ENCODE data around the gene PRR5L.
"Not testable (repeated sequence)": the region's sequence is repeated elsewhere in the genome, so short reads cannot be mapped to it uniquely, and the experiment has no call there.

Gene PRR5L

DNA sequence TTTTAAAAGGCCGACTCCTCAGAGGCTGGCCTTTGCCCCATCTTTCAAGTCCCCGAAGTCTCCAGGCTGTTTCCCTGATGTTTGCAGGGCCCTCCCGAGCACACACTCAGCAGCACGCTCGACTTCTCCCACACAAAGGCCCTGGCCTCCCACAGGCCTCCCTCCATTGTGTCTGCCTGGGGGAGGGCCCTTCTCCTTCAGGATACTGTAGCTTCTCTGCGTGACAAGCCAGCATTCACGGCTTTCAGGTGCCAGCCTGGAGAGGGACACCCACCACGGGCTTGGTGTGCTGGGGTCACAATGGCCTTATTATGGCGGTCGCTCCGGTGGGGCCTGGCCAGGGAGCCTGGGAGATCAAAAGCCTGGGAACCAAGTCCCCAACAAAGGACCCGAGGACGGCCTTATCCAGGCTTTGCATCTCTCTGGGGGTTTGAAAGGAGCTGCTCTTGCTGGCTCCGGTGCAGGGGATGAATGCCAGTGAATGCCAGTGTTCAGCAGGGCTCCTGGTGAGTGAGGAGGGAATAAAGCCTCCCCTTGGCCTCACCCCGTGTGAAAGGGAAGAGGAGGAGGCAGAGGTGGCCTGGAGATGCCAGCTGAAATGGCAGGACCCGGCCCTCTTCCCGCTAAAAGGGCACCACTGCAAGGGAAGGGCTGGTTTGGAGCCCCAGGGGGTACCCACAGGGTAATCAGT lies 159.0 kb downstream of the PRR5L start:
- DNase-seq (ENCODE audit: low read depth in 2 of 2, low spot score in 1 of 2) = no peak

DNA sequence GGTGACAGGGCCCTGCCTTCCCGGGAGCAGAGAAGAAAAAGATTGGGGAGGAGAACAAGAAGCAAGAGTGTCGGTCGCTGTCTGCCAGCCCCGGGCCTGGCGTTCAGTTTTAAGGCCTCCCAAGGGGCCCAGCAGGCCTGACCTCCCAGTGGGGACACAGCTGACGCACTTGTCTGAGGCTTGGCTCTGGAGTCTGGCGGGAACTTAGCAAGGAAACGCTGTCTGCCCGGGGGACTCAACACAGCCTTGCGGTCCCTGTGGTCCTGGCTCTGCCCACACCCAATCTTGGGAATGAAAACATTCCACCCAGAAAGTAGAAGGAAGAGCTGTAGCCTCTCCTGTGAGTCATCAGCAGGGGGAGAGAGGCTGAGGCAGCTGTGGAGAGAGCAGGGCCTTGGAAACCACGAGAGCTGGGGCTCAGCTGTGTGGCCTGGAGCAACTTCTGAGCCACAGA lies 159.6 kb downstream of the PRR5L start:
- DNase-seq (ENCODE audit: low read depth in 2 of 2, low spot score in 1 of 2) = no peak

DNA sequence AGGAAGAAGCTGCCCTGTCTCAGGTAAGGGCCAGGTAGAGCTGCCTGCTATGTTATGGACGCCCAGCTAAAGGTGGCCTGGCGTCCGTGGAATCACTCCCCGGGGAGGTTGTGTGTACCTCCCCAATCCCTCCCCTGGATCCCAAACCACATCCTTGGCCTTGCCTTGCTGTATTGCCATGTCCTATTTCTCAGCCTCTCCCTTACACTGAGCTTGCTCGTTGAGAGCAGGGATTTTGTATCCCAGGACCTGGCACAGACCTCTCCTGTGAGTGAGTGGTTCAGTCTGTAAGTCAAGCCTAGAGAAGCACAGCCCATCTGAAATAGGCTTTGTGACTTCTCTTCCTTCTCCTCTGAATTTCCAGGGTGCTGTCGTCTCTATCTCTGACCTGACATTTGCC lies 160.1 kb downstream of the PRR5L start:
- DNase-seq (ENCODE audit: low read depth in 2 of 2, low spot score in 1 of 2) = no peak

DNA sequence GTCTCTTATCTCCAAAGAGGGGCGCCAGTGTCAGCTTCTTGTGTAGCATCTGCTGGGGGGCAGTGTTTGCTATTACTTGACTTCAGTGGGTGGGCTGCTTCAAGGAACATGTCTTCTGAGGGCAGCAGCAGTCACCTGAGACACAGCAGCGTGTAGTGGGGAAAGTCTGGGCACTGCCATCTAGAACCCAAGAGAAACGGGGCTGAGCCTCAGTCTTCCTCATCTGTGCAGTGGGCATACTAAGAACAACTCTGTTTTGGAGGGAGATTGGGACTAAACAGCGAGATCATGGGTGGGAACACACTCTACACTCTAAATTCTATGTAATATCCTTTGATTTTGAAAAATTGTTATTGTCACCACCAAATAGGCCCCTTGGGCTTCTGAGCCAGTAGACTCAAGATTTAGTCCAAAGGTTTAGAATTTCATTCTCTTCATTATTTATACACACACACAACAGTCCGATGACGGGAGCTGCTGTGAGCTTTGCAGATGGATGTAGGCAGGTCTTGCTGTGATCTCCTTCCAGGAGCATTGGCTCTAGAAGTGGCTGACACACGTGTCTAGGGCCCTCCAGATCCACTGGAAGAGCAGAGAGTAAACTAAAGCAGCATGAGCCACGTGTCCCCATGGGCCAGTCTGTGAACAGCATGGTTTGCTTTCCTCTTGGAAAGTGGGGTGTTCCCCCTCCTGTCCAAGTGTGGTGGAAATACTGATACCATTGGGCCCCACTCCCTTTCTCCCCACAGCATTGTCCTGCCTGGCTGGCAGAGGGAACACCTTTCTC lies 162.2 kb downstream of the PRR5L start:
- DNase-seq (ENCODE audit: low read depth in 2 of 2, low spot score in 1 of 2) = no peak

DNA sequence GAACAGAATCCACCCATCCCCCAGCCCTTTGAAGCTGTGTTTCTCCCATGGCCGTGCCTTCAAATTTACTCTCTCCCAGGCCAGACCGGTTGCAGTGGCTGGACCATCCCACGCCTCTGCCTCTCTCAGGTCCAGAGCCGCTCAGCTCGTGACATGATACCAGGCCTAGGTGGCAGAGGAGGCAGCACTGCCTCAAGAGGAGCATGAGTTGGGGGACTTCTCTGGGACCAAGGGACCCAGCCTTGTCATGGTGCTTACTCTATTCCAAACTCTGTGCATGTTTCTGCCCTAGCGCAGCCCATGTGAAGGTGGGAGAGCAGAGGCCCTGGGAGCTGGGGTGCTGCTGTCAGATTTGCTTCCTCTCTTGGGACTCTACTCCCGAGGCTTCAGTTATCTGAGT lies 163.0 kb downstream of the PRR5L start:
- no peak for DNase-seq (ENCODE audit: low read depth in 2 of 2, low spot score in 1 of 2)

DNA sequence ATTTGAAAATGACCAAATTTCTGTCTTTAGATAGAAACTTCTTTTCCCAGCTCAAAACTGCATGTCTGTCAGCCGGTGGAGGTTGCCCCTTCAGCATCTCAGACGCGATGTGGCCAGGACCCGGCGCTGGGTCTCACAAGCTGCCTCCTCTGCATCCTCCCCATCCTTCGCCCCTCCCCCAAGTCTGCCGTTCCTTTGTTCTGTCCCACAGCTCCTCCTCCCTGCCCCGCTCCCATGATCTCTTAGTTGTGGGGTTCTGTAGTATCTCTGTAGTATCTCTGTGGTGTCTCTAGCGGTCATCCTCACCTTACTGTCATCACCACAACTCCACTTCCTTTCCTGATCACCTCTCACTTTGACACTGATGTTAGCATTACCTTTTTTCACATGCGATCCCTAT lies 164.1 kb downstream of the PRR5L start:
- DNase-seq (ENCODE audit: low read depth in 2 of 2, low spot score in 1 of 2) = no peak

DNA sequence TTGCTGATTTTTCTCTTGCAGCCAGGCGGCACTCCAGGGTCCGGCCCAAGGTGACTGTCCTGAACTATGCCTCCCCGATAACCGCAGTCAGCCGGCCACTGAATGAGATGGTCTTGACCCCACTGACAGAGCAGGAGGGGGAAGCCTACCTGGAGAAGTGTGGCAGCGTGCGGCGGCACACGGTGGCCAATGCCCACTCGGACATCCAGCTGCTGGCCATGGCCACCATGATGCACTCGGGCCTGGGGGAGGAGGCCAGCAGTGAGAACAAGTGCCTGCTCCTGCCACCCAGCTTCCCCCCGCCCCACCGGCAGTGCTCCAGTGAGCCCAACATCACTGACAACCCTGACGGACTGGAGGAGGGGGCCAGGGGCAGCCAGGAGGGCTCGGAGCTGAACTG lies 166.2 kb downstream of the PRR5L start:
- DNase-seq (ENCODE audit: low read depth in 2 of 2, low spot score in 1 of 2) = no peak

DNA sequence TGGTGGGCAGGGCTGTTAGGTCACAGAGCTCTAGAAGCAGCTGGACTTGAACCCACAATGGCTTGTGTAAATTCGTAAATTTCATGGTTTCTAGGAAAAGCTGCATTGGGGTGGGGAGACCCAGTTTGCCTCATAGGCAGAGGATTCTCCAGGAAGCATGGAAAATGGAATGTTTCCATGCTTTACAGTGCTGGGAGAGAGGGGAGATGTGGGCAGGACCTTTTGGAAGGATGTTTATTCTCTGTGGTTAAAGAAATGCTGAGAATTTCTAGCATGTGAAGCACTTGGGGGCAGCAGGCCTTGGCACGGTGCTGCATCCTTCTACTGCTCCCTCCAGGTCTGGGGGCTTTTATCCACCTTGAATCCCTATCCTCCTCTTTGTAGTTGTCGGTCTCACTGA lies 167.7 kb downstream of the PRR5L start:
- no peak for DNase-seq (ENCODE audit: low read depth in 2 of 2, low spot score in 1 of 2)

DNA sequence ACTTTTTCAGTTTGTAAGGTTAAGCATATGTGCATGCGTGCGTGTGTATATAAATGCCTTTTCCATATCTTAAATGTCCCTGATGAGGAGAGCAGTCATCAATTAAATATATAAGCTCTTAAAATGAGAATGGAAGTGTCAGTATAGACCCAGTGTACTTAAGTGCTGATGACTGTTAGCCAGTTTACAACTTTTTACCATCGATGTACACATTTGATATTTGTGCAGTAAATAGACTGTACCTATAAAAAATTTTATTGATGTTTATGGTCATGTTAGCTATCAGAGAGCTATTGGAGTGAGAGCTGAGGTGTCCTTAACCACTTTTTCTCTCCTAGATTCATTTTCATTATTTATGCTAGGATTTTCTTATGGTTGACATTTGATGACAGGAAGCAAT lies 168.6 kb downstream of the PRR5L start:
- DNase-seq (ENCODE audit: low read depth in 2 of 2, low spot score in 1 of 2) = no peak

DNA sequence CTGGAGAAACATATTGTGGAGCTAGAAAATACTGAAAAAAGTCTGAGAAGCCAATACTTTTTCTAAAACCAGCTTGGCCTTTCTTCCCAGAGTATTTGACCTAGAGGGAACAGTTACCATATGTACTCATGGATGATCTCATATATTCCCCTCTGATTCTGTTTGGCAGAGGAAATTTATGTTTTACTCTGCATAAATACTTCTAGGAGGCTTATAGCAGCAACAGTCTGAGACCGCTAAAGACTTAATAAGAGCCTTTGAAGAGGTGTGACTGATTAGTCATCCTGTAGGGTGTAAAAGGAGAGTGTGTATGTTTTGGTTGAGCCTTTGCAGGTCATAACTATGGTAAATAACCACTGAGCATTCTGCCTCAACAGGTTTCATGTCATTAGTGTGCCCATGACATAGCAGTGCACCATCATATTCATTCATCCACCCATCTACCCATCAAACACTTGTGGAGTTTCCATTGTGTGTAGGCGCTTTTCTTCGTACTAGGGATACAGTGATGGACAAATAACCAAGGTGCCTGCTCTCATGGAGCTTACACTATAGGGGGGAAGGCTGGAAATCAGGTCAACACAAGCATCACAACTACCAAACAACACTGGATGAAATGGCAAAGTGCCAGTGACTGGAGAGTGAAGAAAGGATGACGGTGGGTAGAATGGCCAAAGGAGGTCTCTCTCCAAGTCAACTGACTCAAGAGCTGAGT lies 169.5 kb downstream of the PRR5L start:
- DNase-seq (ENCODE audit: low read depth in 2 of 2, low spot score in 1 of 2) = no peak

DNA sequence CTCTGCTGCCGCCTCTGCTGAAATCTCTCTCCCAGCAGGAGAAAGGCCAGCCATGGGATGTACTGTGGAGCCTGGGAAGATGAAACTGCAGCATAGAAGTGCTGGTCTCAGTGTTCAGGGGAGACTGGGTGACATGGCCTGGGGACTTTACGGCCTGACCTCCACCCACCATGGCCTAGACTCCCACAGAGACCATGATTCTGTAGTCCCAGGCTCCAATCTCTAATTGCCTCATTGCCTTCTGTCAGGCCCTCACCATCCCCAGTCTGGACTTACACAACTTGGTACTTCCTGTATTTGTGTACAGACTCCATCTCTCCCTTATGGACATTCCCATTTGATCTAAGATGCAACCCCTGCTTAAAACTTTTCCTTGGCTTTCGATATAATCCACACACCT lies 170.9 kb downstream of the PRR5L start:
- DNase-seq (ENCODE audit: low read depth in 2 of 2, low spot score in 1 of 2) = no peak

DNA sequence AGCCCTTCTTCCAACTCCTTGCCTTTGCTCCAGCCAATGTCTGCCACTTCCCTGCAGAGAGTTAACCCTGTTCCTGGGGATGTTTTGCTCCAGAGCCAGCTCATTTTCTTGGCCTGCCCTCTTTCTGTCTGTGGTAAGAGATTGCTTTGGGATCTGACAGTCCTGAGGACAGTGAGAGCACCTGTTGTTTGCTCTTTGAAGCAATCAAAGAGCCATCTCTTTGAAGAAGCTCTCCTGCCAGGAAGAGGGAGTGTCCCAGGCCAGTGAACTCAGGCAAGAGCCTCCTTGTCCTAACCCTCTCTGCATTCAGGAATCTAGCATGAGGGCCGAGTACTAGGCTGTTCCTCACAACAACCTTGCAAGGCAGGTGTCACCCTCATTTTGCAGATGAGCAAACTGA lies 171.8 kb downstream of the PRR5L start:
- no peak for DNase-seq (ENCODE audit: low read depth in 2 of 2, low spot score in 1 of 2)

DNA sequence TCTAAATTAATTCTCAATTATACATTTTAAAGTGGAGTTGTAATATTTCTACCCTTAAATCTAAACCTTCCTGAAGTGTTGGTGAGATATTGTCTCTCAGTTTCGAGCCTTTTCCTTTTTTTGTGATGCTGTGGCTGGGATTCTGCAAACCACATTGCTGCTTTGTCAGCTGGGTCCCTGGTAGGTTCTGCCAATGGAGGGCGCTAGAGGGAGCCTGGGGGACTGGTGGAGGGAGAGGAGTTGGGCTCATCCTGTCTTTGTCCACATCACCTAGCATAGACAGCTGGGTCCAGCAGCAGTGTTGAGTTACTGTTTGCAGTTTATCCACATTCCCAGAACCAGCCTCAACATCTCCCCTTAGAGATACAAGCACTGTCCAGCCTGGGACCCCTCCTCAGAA lies 173.0 kb downstream of the PRR5L start:
- DNase-seq (ENCODE audit: low read depth in 2 of 2, low spot score in 1 of 2) = no peak

DNA sequence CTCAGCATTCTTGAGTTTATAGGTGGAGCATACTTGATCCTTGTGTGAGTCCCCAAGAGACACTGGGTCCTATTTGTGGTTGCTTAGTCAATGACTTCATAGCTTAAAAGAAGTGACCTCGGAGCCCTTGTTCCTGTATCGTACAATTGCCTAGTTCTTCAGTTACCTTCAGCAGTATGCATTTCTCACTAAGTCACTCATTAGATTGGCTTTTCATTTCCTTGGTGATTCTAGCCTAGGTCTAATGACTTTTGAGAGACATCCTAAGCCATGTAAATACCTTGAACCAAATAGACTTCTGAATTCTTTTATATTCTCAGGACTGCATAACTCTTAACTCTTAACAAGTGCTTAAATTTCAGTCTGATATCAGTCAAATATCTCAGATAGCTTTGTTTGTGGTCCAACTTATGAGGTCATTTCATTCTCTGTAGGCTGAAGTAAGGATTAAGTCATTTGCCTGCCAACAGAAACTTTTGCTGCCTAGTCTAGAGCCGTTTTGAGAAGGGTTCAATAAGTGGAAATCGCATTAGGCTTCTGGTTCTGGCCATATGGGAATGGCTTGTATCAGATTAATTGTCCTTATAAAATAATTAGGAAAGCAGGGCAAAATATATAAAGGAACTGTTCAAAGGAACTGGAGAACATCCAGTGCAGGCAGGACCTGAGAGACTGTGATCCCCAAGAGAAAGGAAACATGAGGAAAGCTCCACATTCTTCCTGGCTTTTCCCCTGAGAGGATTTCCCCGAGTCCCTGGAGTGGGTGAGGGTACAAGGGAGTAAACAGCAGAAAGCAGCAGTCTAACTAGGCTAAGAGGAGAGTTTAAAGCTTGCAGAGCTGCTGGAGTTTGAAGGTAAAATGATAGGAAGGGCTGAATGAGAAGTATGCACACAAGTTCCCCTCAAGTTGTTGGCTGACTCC lies 174.1 kb downstream of the PRR5L start:
- DNase-seq (ENCODE audit: low read depth in 2 of 2, low spot score in 1 of 2) = no peak

DNA sequence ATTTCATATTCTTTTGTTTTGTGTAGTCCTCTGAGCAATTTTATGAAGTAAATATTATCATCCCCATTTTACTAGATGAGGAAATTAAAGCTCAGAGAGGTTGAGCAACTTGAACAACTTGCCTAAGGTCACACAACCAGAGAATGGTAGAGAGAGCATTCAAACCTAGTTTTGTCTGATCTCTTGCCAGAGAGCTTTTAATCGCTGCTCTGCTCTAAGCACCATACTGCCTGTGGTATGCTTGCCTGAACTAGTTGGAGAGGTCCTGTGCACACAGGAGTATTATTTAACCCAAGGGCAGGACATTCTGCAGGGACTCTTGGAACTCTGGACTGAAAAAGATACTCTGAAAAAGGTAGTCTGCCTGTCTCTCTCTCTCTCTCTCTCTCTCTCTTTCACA lies 175.5 kb downstream of the PRR5L start:
- DNase-seq (ENCODE audit: low read depth in 2 of 2, low spot score in 1 of 2) = no peak

DNA sequence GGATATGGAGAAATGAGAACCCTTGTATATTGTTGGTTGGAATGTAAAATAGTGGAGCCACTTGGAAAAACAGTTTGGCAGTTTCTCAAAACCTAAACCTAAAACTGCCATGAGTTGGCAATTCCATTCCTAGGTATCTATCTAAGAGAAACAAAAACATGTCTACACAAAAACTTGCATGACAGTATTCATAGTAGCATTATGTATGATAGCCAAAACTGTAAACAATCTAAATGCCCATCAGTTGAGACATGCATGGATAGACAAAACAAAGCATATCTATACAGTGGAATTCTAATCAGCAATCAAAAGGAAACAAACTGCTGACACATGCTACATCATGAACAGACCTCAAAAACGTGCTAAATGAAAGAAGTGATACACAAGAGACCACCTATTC lies 179.1 kb downstream of the PRR5L start:
- DNase-seq (ENCODE audit: low read depth in 2 of 2, low spot score in 1 of 2) = no peak

DNA sequence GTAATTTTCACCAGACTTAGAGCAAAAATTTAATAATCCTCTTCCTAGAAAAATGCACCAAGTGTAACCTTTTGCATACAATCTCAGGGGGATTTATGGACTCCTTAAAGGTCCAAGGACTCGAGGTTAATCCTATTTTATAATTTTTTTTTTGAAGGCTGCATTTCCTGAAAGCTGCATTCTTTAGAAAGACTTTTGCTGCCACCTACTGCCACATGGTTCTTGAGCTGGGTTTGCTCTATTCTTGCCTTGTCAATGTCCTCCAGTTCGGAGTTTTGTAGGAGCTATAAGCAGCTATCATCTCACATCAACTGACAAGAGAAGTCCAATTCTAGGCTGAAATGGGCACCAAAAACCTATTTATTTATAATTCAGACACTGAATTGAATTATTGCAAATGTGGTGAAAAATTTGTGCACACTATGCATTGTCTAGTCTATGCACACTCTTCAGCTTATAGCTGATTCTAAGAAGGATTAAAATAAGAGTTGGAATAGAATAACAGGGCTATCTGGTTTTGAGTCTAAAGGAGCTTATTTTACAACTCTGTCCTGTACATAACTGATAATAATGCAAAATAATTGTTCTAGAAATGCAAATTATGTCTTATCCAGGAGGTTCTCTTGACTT lies 182.7 kb downstream of the PRR5L start:
- no peak for DNase-seq (ENCODE audit: low read depth in 2 of 2, low spot score in 1 of 2)

DNA sequence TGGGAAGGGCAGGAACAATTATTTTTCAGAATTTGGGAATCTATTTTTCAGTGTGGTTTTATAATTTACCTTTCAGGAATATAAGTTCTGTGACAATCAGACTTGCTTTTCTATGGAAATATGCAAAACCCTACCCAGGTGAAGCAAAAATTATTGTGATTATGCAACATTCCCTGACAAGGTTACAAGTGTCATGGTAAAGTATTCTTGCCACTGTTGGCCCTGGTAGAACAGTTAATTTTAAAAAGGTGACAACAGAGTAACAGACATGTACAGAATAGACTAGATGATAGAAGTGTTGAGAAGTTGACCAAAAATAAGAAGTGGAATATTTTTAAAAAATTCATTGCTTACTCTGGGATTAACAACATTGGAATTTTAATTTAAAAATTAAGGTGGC lies 184.7 kb downstream of the PRR5L start:
- no peak for DNase-seq (ENCODE audit: low read depth in 2 of 2, low spot score in 1 of 2)

DNA sequence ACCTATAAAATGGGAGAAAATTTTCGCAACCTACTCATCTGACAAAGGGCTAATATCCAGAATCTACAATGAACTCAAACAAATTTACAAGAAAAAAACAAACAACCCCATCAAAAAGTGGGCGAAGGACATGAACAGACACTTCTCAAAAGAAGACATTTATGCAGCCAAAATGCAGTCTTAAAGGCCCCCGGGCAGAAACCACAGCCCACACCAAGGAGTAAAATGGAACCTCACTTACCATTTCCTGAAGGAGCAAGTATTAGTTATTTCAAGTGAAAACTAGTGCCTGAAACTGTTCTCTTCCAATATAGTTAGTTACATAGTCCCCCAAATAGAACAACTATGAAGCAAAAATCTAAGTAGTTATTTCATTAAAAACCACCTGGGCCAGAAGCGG lies 187.0 kb downstream of the PRR5L start:
- not testable (repeated sequence) for DNase-seq (ENCODE audit: low read depth in 2 of 2, low spot score in 1 of 2)

DNA sequence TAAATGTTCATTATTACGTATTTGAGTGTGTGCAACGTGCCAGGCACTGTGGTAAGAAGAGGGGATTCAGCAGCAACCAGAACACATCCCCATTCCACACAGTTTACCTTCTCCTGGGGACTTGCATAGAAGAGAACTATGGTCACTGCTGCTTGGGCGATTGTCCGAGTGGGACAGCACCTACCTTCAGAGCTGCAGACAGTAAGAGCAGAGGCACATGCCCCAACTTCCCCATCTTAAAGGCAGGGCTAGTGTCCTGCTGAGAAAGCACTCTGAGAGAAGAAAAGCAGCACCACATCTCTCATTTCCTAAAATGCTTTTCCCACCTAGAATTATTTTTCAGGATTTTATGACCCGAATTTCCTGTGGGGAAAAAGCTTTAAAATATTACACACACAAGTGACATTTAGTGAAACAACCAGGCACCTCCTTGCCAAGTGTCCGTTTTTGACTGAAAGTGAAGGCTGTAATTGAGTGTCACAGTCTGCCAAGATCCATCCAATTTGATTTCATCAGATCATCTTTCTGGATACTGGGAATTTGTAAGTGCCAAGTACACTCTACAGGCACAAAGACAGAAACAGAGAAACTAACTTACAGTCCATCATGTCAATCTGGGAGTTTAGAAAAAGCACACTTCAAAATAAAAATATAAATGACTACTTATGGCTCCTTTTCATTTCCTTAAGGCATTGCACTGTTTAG lies 189.4 kb downstream of the PRR5L start:
- no peak for DNase-seq (ENCODE audit: low read depth in 2 of 2, low spot score in 1 of 2)
